ENCODE measurements around the gene SLC9A6.

DNA sequence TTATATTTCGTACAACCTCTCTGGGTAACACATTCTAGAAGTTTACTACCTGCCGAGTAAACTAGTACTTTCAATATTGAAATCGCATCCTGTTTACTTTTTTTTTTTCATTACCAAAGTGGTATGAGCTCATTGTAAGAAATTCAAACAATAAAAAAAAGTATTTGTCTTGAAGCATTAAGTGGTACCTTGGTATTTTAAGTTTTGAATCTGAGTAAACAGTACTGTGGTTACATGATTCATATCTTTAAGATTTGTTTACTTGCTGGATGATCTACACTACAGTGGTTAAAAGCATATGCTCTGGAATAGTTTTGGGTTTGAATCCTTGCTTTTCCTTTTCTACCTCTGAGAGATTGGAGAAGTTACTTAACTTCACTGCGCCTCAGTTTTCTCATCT is 7.6 kb upstream of the SLC9A6 start:
- TF ChIP-seq POLR2AphosphoS5 (IDR thresholded peaks at IDR 0.05; ENCODE audit: low read depth, low read length), result no peak
- TF ChIP-seq, protein P1, sequence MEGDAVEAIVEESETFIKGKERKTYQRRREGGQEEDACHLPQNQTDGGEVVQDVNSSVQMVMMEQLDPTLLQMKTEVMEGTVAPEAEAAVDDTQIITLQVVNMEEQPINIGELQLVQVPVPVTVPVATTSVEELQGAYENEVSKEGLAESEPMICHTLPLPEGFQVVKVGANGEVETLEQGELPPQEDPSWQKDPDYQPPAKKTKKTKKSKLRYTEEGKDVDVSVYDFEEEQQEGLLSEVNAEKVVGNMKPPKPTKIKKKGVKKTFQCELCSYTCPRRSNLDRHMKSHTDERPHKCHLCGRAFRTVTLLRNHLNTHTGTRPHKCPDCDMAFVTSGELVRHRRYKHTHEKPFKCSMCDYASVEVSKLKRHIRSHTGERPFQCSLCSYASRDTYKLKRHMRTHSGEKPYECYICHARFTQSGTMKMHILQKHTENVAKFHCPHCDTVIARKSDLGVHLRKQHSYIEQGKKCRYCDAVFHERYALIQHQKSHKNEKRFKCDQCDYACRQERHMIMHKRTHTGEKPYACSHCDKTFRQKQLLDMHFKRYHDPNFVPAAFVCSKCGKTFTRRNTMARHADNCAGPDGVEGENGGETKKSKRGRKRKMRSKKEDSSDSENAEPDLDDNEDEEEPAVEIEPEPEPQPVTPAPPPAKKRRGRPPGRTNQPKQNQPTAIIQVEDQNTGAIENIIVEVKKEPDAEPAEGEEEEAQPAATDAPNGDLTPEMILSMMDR (IDR thresholded peaks at IDR 0.05; ENCODE audit: control extremely low read depth in 1 of 3, insufficient read depth in 1 of 3, low read depth in 1 of 3, low read length in 3 of 3), result no peak
- no peak for TF ChIP-seq CHD2 (IDR thresholded peaks at IDR 0.05; ENCODE audit: low read length)
- TF ChIP-seq HDAC6 (IDR thresholded peaks at IDR 0.05; ENCODE audit: low read depth, low read length), result no peak
- TF ChIP-seq RXRA (IDR thresholded peaks at IDR 0.05; ENCODE audit: insufficient read depth, low read depth, low read length), result no peak
- no peak for TF ChIP-seq KDM5A (IDR thresholded peaks at IDR 0.05; ENCODE audit: low read length)
- TF ChIP-seq POU5F1 (IDR thresholded peaks at IDR 0.05; ENCODE audit: low read depth, low read length), result no peak
- no peak for TF ChIP-seq SP1 (IDR thresholded peaks at IDR 0.05; ENCODE audit: low read depth, low read length)
- no peak for TF ChIP-seq BRCA1 (IDR thresholded peaks at IDR 0.05; ENCODE audit: low read depth, low read length)
